Mucosa of rectum (tissue), 2 donors: Measurements from ENCODE around the gene FRMD4A.

Source experiments
- H3K27ac ChIP-seq, 2 donors: one replicate each; pipeline ENCODE4 v1.7.0; 2013; ENCODE audit warnings: inconsistent platforms in 2 of 2, low read depth in 2 of 2, low read length in 2 of 2
- H3K27me3 ChIP-seq, 2 donors: one replicate each; pipeline ENCODE4 v1.7.0; 2013; ENCODE audit warnings: low read length in 2 of 2; ENCODE audit not compliant: control insufficient read depth in 2 of 2, insufficient read depth in 2 of 2
- H3K36me3 ChIP-seq, 2 donors: one replicate each; pipeline ENCODE4 v1.7.0; 2013; ENCODE audit warnings: low read length in 2 of 2; ENCODE audit not compliant: control insufficient read depth in 2 of 2, insufficient read depth in 2 of 2
- H3K4me1 ChIP-seq, 2 donors: one replicate each; pipeline ENCODE4 v1.7.0; 2013; ENCODE audit warnings: low read length in 2 of 2, mild to moderate bottlenecking in 1 of 2; ENCODE audit not compliant: control insufficient read depth in 2 of 2, insufficient read depth in 2 of 2
- H3K4me3 ChIP-seq, 2 donors: one replicate each; pipeline ENCODE4 v1.7.0; 2013; ENCODE audit warnings: low read length in 2 of 2
- H3K9ac ChIP-seq, 2 donors: one replicate each; pipeline ENCODE4 v1.7.0; 2013; ENCODE audit warnings: low read length in 2 of 2, low read depth in 1 of 2, mild to moderate bottlenecking in 1 of 2
- H3K9me3 ChIP-seq, 2 donors: one replicate each; pipeline ENCODE4 v1.7.0; 2013; ENCODE audit warnings: low read length in 2 of 2; ENCODE audit not compliant: control insufficient read depth in 2 of 2
- donor health status: healthy.
- donor health status: Normal muscosa, but diverticular disease.

FRMD4A gene

GRCh38 chr10:14366760-14367159 is 36.0 kb upstream of the FRMD4A start:
- H3K9me3 ChIP-seq = no peaks in the 10 kb centered on the region
- H3K27ac ChIP-seq = no peak overlapping the region
- H3K36me3 ChIP-seq = no peaks in the 10 kb centered on the region
- H3K27me3 ChIP-seq = no peaks in the 10 kb centered on the region
- no peaks in the 10 kb centered on the region for H3K4me1 ChIP-seq
- H3K9ac ChIP-seq = no peak overlapping the region
- H3K4me3 ChIP-seq = no peak overlapping the region

- no peaks in the 10 kb centered on the region for H3K36me3 ChIP-seq
- no peak overlapping the region for H3K27ac ChIP-seq
- no peak overlapping the region for H3K9ac ChIP-seq
- H3K9me3 ChIP-seq = no peaks in the 10 kb centered on the region
- H3K4me3 ChIP-seq = no peak overlapping the region
- no peaks in the 10 kb centered on the region for H3K27me3 ChIP-seq
- no peaks in the 10 kb centered on the region for H3K4me1 ChIP-seq
Observed at GRCh38 chr10:14365266-14365665, 34.5 kb upstream of the FRMD4A start.

GRCh38 chr10:14362104-14362503 is 31.4 kb upstream of the FRMD4A start:
- Histone ChIP-seq H3K27me3 (no peaks in the 10 kb centered on the region), H3K36me3 (no peaks in the 10 kb centered on the region), H3K4me1 (no peaks in the 10 kb centered on the region), H3K9me3 (no peaks in the 10 kb centered on the region), H3K27ac (no peak overlapping the region), H3K9ac (no peak overlapping the region), H3K4me3 (no peak overlapping the region)

- H3K36me3 ChIP-seq = no peaks in the 10 kb centered on the region
- H3K4me1 ChIP-seq = no peaks in the 10 kb centered on the region
- H3K9me3 ChIP-seq = no peaks in the 10 kb centered on the region
- no peak overlapping the region for H3K9ac ChIP-seq
- H3K27ac ChIP-seq = no peak overlapping the region
- H3K27me3 ChIP-seq = no peaks in the 10 kb centered on the region
- no peak overlapping the region for H3K4me3 ChIP-seq
Observed at GRCh38 chr10:14360961-14361360, 30.2 kb upstream of the FRMD4A start.

- Histone ChIP-seq H3K9me3 (no peaks in the 10 kb centered on the region), H3K27ac (no peak overlapping the region), H3K4me3 (no peak overlapping the region), H3K36me3 (no peaks in the 10 kb centered on the region), H3K4me1 (no peaks in the 10 kb centered on the region), H3K9ac (no peak overlapping the region), H3K27me3 (no peaks in the 10 kb centered on the region)
Observed at GRCh38 chr10:14360515-14360914, 29.8 kb upstream of the FRMD4A start.

GRCh38 chr10:14358886-14359573 is 28.3 kb upstream of the FRMD4A start:
- no peaks in the 10 kb centered on the region for H3K4me1 ChIP-seq
- H3K9me3 ChIP-seq = no peaks in the 10 kb centered on the region
- H3K36me3 ChIP-seq = no peaks in the 10 kb centered on the region
- no peak overlapping the region for H3K27ac ChIP-seq
- no peak overlapping the region for H3K9ac ChIP-seq
- H3K27me3 ChIP-seq = no peaks in the 10 kb centered on the region
- no peak overlapping the region for H3K4me3 ChIP-seq

GRCh38 chr10:14356921-14357320 is 26.2 kb upstream of the FRMD4A start:
- Histone ChIP-seq H3K9me3 (no peaks in the 10 kb centered on the region), H3K4me1 (no peaks in the 10 kb centered on the region), H3K36me3 (no peaks in the 10 kb centered on the region), H3K27me3 (no peaks in the 10 kb centered on the region), H3K27ac (no peak overlapping the region), H3K9ac (no peak overlapping the region), H3K4me3 (no peak overlapping the region)

- H3K27me3 ChIP-seq = no peaks in the 10 kb centered on the region
- H3K9ac ChIP-seq = no peak overlapping the region
- no peak overlapping the region for H3K4me3 ChIP-seq
- H3K36me3 ChIP-seq = no peaks in the 10 kb centered on the region
- H3K4me1 ChIP-seq = no peaks in the 10 kb centered on the region
- H3K27ac ChIP-seq = no peak overlapping the region
- no peaks in the 10 kb centered on the region for H3K9me3 ChIP-seq
Observed at GRCh38 chr10:14355750-14356149, 25.0 kb upstream of the FRMD4A start.

GRCh38 chr10:14353291-14353913 is 22.7 kb upstream of the FRMD4A start:
- Histone ChIP-seq H3K27ac (no peak overlapping the region), H3K9me3 (no peaks in the 10 kb centered on the region), H3K9ac (no peak overlapping the region), H3K4me3 (no peak overlapping the region), H3K27me3 (no peaks in the 10 kb centered on the region), H3K36me3 (no peaks in the 10 kb centered on the region), H3K4me1 (no peaks in the 10 kb centered on the region)

GRCh38 chr10:14350006-14350405 is 19.3 kb upstream of the FRMD4A start:
- Histone ChIP-seq H3K4me3 (no peak overlapping the region), H3K9ac (no peak overlapping the region), H3K27ac (no peak overlapping the region), H3K36me3 (no peaks in the 10 kb centered on the region), H3K9me3 (no peaks in the 10 kb centered on the region), H3K27me3 (peaks cover 2 to 5% of the 10 kb centered on the region in 2 donors), H3K4me1 (no peaks in the 10 kb centered on the region)
